Measurements from ENCODE around the gene UBR2.
"Not testable (repeated sequence)": the region's sequence is repeated elsewhere in the genome, so short reads cannot be mapped to it uniquely, and the experiment has no call there.

The UBR2 gene

DNA sequence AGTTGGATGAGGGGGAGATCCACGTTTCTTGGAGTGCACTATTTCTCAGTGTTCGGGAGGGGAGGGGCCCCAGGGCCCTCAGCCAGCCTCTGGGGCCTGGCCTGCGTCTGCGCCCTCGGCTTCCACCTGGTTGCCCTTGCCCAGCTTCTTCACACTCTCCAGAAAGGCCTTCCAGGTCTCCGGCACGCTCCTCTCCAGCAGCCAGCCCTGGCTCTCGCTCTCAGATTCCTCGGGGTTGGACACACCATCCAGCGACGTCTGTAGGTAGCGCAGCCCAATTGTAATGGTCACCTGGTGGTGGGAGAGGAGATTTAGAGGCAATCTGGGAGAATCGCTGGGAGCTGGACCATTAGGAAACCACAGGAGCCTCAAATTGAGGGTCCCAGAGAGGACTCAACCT, 134.4 kb downstream of the UBR2 start:
- TF ChIP-seq, protein P1, sequence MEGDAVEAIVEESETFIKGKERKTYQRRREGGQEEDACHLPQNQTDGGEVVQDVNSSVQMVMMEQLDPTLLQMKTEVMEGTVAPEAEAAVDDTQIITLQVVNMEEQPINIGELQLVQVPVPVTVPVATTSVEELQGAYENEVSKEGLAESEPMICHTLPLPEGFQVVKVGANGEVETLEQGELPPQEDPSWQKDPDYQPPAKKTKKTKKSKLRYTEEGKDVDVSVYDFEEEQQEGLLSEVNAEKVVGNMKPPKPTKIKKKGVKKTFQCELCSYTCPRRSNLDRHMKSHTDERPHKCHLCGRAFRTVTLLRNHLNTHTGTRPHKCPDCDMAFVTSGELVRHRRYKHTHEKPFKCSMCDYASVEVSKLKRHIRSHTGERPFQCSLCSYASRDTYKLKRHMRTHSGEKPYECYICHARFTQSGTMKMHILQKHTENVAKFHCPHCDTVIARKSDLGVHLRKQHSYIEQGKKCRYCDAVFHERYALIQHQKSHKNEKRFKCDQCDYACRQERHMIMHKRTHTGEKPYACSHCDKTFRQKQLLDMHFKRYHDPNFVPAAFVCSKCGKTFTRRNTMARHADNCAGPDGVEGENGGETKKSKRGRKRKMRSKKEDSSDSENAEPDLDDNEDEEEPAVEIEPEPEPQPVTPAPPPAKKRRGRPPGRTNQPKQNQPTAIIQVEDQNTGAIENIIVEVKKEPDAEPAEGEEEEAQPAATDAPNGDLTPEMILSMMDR (IDR thresholded peaks at IDR 0.05; ENCODE audit: low read depth, low read length), result no peak
- no peak for DNase-seq
- Histone ChIP-seq H3K4me1 (peaks cover 5% of the 10 kb centered on the region; the same call in 1 of the 2 replicates), H3K4me3 (ENCODE audit: low read depth, low read length) (no peak overlapping the region), H3K27me3 (no peaks in the 10 kb centered on the region), H3K9me3 (no peaks in the 10 kb centered on the region), H3K36me3 (peaks cover 4% of the 10 kb centered on the region; the same call in 1 of the 2 replicates)

DNA sequence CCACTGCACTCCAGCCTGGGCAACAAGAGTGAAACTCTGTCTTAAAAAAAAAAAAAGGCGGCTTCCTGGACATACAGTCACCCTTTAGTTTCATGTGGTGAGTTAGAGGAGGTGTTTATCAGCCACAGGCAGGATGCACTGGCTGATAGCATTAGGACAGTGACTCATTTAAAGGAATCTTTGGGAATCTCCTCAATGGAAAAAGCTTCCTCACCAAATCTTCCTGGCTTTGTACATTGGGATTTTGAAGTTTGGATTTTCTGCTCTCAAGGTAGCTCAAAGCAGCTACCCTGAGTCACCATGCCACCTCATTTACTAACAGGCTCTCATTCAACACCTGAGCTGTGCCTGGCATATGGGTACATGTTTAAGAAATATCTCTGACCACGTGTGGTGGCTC, 138.4 kb downstream of the UBR2 start:
- no peak overlapping the region for H3K4me3 ChIP-seq (ENCODE audit: low read depth, low read length)
- no peaks in the 10 kb centered on the region for H3K9me3 ChIP-seq
- TF ChIP-seq, protein P1 (IDR thresholded peaks at IDR 0.05; ENCODE audit: low read depth, low read length), result no peak
- no peaks in the 10 kb centered on the region for H3K4me1 ChIP-seq
- no peak for DNase-seq
- H3K27me3 ChIP-seq, result no peaks in the 10 kb centered on the region
- no peaks in the 10 kb centered on the region for H3K36me3 ChIP-seq

DNA sequence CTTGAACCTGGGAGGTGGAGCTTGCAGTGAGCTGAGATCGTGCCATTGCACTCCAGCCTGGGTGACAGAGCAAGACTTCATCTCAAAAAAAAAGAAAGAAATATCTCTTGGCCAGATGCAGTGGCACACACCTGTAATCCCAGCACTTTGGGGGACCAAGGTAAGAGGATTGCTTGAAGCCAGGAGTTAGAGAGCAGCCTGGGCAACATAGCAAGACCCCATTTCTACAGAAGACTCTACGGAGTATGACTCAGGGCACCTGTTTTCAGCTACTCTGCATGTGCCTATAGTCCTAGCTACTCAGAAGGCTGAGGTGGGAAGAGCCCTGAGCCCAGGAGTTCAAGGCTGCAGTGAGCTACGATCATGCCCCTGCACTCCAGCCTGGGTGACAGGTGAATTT, 139.0 kb downstream of the UBR2 start:
- H3K36me3 ChIP-seq, H3K9me3 ChIP-seq: not testable (repeated sequence)

DNA sequence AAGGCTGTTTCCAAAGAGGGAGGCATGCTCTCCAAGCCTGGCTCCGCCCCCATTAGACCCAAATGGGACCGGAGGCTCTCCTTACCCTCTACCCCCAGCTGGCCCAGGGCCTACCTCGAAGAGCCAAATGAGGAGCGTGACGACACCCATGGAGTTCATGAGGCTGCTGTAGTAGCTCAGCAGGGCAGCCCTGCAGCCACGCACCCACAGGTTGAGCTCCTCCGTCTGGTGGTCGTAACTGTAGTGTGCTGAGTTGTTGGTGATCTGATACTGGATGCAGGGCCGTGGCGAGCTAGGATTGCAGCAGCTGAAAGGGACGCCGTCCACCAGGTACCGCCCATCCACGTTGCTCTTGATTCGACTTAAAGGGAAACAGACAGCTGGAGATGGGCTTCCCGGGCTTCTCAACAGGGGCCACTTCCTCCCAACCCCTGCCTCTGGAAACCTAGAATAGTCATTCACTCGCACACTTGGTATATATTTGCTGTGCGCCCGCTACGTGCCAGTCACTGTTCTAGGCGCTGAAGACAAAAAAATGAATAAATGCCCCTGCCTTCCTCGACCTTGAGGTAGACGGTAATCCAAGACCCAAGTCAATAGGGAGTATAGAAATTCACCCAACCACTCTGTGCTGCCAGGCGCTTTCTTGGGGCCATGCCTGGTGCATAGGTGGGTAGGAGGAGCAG, 140.6 kb downstream of the UBR2 start:
- H3K27me3 ChIP-seq, result no peaks in the 10 kb centered on the region
- TF ChIP-seq, protein P1 (IDR thresholded peaks at IDR 0.05; ENCODE audit: low read depth, low read length), result no peak
- no peak overlapping the region for H3K4me3 ChIP-seq (ENCODE audit: low read depth, low read length)
- H3K4me1 ChIP-seq, result no peaks in the 10 kb centered on the region
- H3K36me3 ChIP-seq, result no peaks in the 10 kb centered on the region
- H3K9me3 ChIP-seq, result no peaks in the 10 kb centered on the region
- no peak for DNase-seq

More for the DNA sequence above, 139.0 kb downstream of the UBR2 start:
- H3K27me3 ChIP-seq; DNase-seq; H3K4me3 ChIP-seq (ENCODE audit: low read depth, low read length); H3K4me1 ChIP-seq: not testable (repeated sequence)

DNA sequence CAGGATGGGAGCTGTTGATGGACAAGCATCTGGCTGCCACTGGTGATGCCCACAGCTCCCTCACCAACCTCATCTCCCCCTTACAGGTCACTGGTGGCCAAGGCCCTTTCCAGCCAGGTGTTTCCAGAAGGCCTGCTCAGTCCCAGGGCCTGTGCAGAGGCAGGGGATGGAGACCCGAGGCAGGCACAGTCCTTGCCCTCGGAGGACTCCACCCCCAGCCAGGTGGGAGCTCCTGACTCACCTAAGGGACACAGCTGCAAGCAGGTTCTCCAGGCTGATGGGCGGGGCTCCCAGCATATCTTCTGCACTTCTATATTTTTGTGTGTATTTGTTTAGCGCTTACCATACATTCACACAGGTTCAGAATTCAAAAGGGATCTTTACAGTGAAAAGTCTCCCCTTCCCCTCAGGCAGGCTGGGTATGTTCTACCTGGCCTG, 141.1 kb downstream of the UBR2 start:
- Histone ChIP-seq H3K9me3 (no peaks in the 10 kb centered on the region), H3K4me3 (ENCODE audit: low read depth, low read length) (no peak overlapping the region), H3K27me3 (no peaks in the 10 kb centered on the region), H3K4me1 (no peaks in the 10 kb centered on the region), H3K36me3 (no peaks in the 10 kb centered on the region)
- TF ChIP-seq, protein P1 (IDR thresholded peaks at IDR 0.05; ENCODE audit: low read depth, low read length), result no peak
- DNase-seq, result no peak

DNA sequence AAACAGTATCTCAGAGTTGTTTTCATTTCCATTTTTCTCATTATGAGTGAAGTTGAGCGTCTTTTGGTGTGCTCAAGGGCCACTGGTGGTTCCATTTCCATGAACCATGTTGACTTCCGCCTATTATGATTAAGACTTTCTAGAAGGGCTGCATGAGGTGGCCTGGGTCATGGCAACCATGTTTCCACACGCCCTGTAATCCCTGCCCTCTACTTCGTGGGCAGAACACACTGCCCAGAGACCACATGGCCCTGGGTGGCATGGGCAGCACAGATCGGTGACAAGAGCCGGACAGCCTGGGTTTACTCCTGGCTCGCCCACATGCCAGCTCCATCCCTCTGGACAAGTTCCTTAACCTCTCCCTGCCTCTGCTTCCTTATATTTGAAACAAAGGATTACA, 143.8 kb downstream of the UBR2 start:
- Histone ChIP-seq H3K36me3 (no peaks in the 10 kb centered on the region), H3K4me1 (no peaks in the 10 kb centered on the region), H3K9me3 (no peaks in the 10 kb centered on the region), H3K4me3 (ENCODE audit: low read depth, low read length) (no peak overlapping the region), H3K27me3 (no peaks in the 10 kb centered on the region)
- no peak for DNase-seq
- TF ChIP-seq, protein P1 (IDR thresholded peaks at IDR 0.05; ENCODE audit: low read depth, low read length), result no peak
